GM23338 (cell line): ENCODE results near the gene ZNF66. TPM values are rescaled to one million over a fixed set of nuclear protein-coding genes. Genes with fewer than 3 reads are reported as not detected.

Experiments
- ATAC-seq: fragments of 200-7000 bp; cut with Tn5 transposase; 3 replicates; pipeline ENCODE4 v1.9.1; 2020
- DNase-seq: peaks from one replicate; pipeline ENCODE4 v3.0.0-alpha.2; 2015; ENCODE audit warnings: low spot score
- H2AFZ ChIP-seq: fragments of 200-600 bp; sonication (generic); 2 replicates; pipeline ENCODE4 v1.8.0; 2016; ENCODE audit warnings: antibody characterized with exemption, mild to moderate bottlenecking, moderate library complexity
- H3F3A ChIP-seq: fragments of 200-600 bp; sonication (generic); replicated peaks from 2 replicates; pipeline ENCODE4 v1.8.0; 2017; ENCODE audit warnings: antibody characterized with exemption, mixed run types, low read depth
- H3K27ac ChIP-seq: fragments of 200-600 bp; sonication (generic); 2 replicates; pipeline ENCODE4 v1.6.1; 2016; ENCODE audit warnings: low read depth
- H3K27me3 ChIP-seq: fragments of 200-600 bp; sonication (generic); 2 replicates; pipeline ENCODE4 v1.8.0; 2016; ENCODE audit warnings: mild to moderate bottlenecking, mixed run types, moderate library complexity; ENCODE audit not compliant: insufficient read depth
- H3K36me3 ChIP-seq: fragments of 200-600 bp; sonication (generic); 2 replicates; pipeline ENCODE4 v1.8.0; 2016; ENCODE audit warnings: mild to moderate bottlenecking; ENCODE audit not compliant: insufficient read depth
- H3K4me1 ChIP-seq: fragments of 200-600 bp; sonication (generic); 2 replicates; pipeline ENCODE4 v1.8.0; 2016; ENCODE audit warnings: mild to moderate bottlenecking, moderate library complexity; ENCODE audit not compliant: insufficient read depth
- H3K4me2 ChIP-seq: fragments of 200-600 bp; sonication (generic); 2 replicates; pipeline ENCODE4 v1.7.1; 2017; ENCODE audit warnings: mixed run types
- H3K4me3 ChIP-seq: fragments of 200-600 bp; sonication (generic); 2 replicates; pipeline ENCODE4 v1.6.1; 2016; ENCODE audit warnings: mixed run types
- H3K79me2 ChIP-seq: fragments of 200-600 bp; sonication (generic); replicated peaks from 2 replicates; pipeline ENCODE4 v1.8.0; 2017; ENCODE audit warnings: mild to moderate bottlenecking; ENCODE audit not compliant: insufficient read depth
- H3K9me2 ChIP-seq: fragments of 200-600 bp; sonication (generic); 2 replicates; pipeline ENCODE4 v1.8.0; 2017; ENCODE audit not compliant: insufficient read depth
- H4K20me1 ChIP-seq: fragments of 200-600 bp; sonication (generic); replicated peaks from 2 replicates; pipeline ENCODE4 v1.8.0; 2017; ENCODE audit warnings: mild to moderate bottlenecking; ENCODE audit not compliant: insufficient read depth
- H3K27ac Mint-ChIP-seq: 2 replicates; pipeline ENCODE4 v1.8.0; 2020; ENCODE audit warnings: inconsistent platforms, mild to moderate bottlenecking, moderate library complexity, mixed read lengths
- H3K27me3 Mint-ChIP-seq: 3 replicates; pipeline ENCODE4 v1.8.0; 2022; ENCODE audit warnings: low read depth, mild to moderate bottlenecking, moderate library complexity, mixed read lengths, inconsistent platforms; ENCODE audit not compliant: insufficient read depth, poor library complexity
- H3K36me3 Mint-ChIP-seq: 3 replicates; pipeline ENCODE4 v1.8.0; 2021; ENCODE audit warnings: low read depth, mild to moderate bottlenecking, inconsistent platforms, moderate library complexity, mixed read lengths
- H3K4me1 Mint-ChIP-seq: 3 replicates; pipeline ENCODE4 v1.8.0; 2020; ENCODE audit warnings: mild to moderate bottlenecking, inconsistent platforms, mixed read lengths
- H3K4me3 Mint-ChIP-seq: 3 replicates; pipeline ENCODE4 v1.8.0; 2021; ENCODE audit warnings: moderate library complexity, mild to moderate bottlenecking, inconsistent platforms, mixed read lengths
- H3K9me3 Mint-ChIP-seq: 3 replicates; pipeline ENCODE4 v1.8.0; 2020; ENCODE audit warnings: moderate library complexity, mild to moderate bottlenecking, inconsistent platforms, mixed read lengths
- CREB1 ChIP-seq: fragments of 250-450 bp; sonication (Bioruptor Pico); IDR thresholded peaks from 2 replicates; pipeline ENCODE4 v1.5.0; 2020; ENCODE audit warnings: low read depth, mild to moderate bottlenecking, moderate library complexity
- EZH2phosphoT487 ChIP-seq: fragments of 200-600 bp; sonication (generic); IDR thresholded peaks from one replicate; pipeline ENCODE4 v1.8.1; 2018; ENCODE audit warnings: antibody characterized with exemption; ENCODE audit not compliant: unreplicated experiment
- JUNB ChIP-seq: IDR thresholded peaks from one replicate; pipeline ENCODE4 v1.6.1; 2016; ENCODE audit warnings: antibody characterized with exemption; ENCODE audit not compliant: unreplicated experiment
- NANOG ChIP-seq: IDR thresholded peaks from 2 replicates; pipeline ENCODE4 v1.6.1; 2016; ENCODE audit warnings: antibody characterized with exemption, borderline replicate concordance
- POLR2AphosphoS5 ChIP-seq: IDR thresholded peaks from 2 replicates; pipeline ENCODE4 v1.6.1; 2016; ENCODE audit warnings: antibody characterized with exemption, low read depth
- REST ChIP-seq: IDR thresholded peaks from one replicate; pipeline ENCODE4 v1.6.1; 2018; ENCODE audit warnings: antibody characterized with exemption; ENCODE audit not compliant: unreplicated experiment
- ZNF114 ChIP-seq: fragments of 250-450 bp; sonication (Bioruptor Pico); IDR thresholded peaks from 2 replicates; pipeline ENCODE4 v1.5.0; 2020; ENCODE audit warnings: mild to moderate bottlenecking, moderate library complexity
- ZNF331 ChIP-seq: fragments of 250-450 bp; sonication (Bioruptor Pico); IDR thresholded peaks from 2 replicates; pipeline ENCODE4 v1.5.0; 2020; ENCODE audit warnings: low read depth, mild to moderate bottlenecking, moderate library complexity
- ZNF462 ChIP-seq: fragments of 250-450 bp; sonication (Bioruptor Pico); IDR thresholded peaks from 2 replicates; pipeline ENCODE4 v1.5.0; 2020; ENCODE audit warnings: mild to moderate bottlenecking, moderate library complexity
- long read RNA-seq: library from polyadenylated mRNA; unstranded; transcript quantifications from one replicate; pipeline ENCODE4 v2.0.0, GENCODE V29; 2020; ENCODE audit not compliant: unreplicated experiment
- polyA plus RNA-seq: library from polyadenylated mRNA; unstranded; fragments of >200 nt; fragmentation: Nextera tagmentation; extraction: Ambion mirVana; gene quantifications from 2 replicates; pipeline ENCODE4 v1.2.1, GENCODE V29; 2016
- total RNA-seq: library from RNA; depleted of rRNA; stranded (reverse); fragments of >200 nt; shearing (Covaris generic); gene quantifications from 2 replicates; pipeline ENCODE4 v1.2.3, GENCODE V29; 2014; rRNA removed
- TF ChIP-seq, protein P1 (sequence below), 2 experiments: fragments of 200-600 bp in 1 of 2; sonication (generic) in 1 of 2; conservative IDR thresholded peaks; 2 replicates each; pipeline versions ENCODE4 v1.5.1 to v1.6.1; 2016 to 2017; ENCODE audit warnings: antibody characterized with exemption in 2 of 2, low read depth in 2 of 2, mild to moderate bottlenecking in 2 of 2, moderate library complexity in 1 of 2
- TF ChIP-seq, protein P2 (sequence below): IDR thresholded peaks from 2 replicates; pipeline ENCODE4 v1.6.1; 2016; ENCODE audit warnings: antibody characterized with exemption

The ZNF66 gene
- total RNA-seq, result 58.8 and 67.3 TPM in 2 replicates
- polyA plus RNA-seq, result 13.3 and 18.5 TPM in 2 replicates
- long read RNA-seq, partial matches to known transcripts, result 1 of 6 reads
- long read RNA-seq, other reads (novel, unspliced or antisense), result 3 of 6 reads

GRCh38 chr19:20776083-20777076 is at the start of gene ZNF66:
Gene ZNF66 (plus strand): TSS chr19:20776304. CDS start chr19:20776448, 144 bp downstream.
- Histone ChIP-seq H3K27ac (peak within 1 kb of the TSS; percentile 72), H3K4me2 (peak within 1 kb of the TSS; percentile 93), H3K4me3 (peak within 1 kb of the TSS; percentile 66), H4K20me1 (peaks cover 10% of the 10 kb centered on the region; the same call in 1 of the 2 replicates), H3F3A (no peaks in the 10 kb centered on the region; the same call in 1 of the 2 replicates), H3K79me2 (peaks cover 52% of the 10 kb centered on the region), H3K4me1 (peaks cover 13% of the 10 kb centered on the region; the same call in 1 of the 2 replicates), H3K9me2 (no peaks in the 10 kb centered on the region), H3K27me3 (no peaks in the 10 kb centered on the region), H2AFZ (peak within 1 kb of the TSS; percentile 6; the same call in 1 of the 2 replicates), H3K36me3 (no peaks in the 10 kb centered on the region)
- peak within 1 kb of the TSS; percentile 100 for H3K4me3 Mint-ChIP-seq
- DNase-seq, result peak; percentile 100
- H3K27me3 Mint-ChIP-seq, result peaks cover 5% of the 10 kb centered on the region
- no peaks in the 10 kb centered on the region; the same call in 2 of the 3 replicates for H3K9me3 Mint-ChIP-seq
- peaks cover 33% of the 10 kb centered on the region for H3K36me3 Mint-ChIP-seq
- peak; percentile 97 for ATAC-seq
- H3K27ac Mint-ChIP-seq, result peak within 1 kb of the TSS; percentile 98
- H3K4me1 Mint-ChIP-seq, result peaks cover 5% of the 10 kb centered on the region; the same call in 1 of the 3 replicates
- TF ChIP-seq, protein P1, sequence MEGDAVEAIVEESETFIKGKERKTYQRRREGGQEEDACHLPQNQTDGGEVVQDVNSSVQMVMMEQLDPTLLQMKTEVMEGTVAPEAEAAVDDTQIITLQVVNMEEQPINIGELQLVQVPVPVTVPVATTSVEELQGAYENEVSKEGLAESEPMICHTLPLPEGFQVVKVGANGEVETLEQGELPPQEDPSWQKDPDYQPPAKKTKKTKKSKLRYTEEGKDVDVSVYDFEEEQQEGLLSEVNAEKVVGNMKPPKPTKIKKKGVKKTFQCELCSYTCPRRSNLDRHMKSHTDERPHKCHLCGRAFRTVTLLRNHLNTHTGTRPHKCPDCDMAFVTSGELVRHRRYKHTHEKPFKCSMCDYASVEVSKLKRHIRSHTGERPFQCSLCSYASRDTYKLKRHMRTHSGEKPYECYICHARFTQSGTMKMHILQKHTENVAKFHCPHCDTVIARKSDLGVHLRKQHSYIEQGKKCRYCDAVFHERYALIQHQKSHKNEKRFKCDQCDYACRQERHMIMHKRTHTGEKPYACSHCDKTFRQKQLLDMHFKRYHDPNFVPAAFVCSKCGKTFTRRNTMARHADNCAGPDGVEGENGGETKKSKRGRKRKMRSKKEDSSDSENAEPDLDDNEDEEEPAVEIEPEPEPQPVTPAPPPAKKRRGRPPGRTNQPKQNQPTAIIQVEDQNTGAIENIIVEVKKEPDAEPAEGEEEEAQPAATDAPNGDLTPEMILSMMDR (conservative IDR thresholded peaks at IDR 0.05; ENCODE audit: low read depth in 2 of 2), result no peak
- TF ChIP-seq, protein P2, sequence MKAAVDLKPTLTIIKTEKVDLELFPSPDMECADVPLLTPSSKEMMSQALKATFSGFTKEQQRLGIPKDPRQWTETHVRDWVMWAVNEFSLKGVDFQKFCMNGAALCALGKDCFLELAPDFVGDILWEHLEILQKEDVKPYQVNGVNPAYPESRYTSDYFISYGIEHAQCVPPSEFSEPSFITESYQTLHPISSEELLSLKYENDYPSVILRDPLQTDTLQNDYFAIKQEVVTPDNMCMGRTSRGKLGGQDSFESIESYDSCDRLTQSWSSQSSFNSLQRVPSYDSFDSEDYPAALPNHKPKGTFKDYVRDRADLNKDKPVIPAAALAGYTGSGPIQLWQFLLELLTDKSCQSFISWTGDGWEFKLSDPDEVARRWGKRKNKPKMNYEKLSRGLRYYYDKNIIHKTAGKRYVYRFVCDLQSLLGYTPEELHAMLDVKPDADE, result 0 out of 2 replicates have a peak, but pooled peaks have one; percentile 12
- TF ChIP-seq EZH2phosphoT487 (no peak), JUNB (no peak), NANOG (no peak), ZNF114 (CRISPR knock-in tag) (no peak), POLR2AphosphoS5 (peak; percentile 95), CREB1 (CRISPR knock-in tag) (no peak), REST (no peak), ZNF331 (CRISPR knock-in tag) (no peak), ZNF462 (0 out of 2 replicates have a peak, but pooled peaks have one; percentile 43)
